ENCODE measurements around the gene ATG16L2. TPM values are rescaled to one million over a fixed set of nuclear protein-coding genes. Genes with fewer than 3 reads are reported as not detected.

The ATG16L2 gene
- polyA plus RNA-seq, 1 donor (not counting 4 experiments of a cell fraction or from before 2014, with no cell fraction given), result 9.9 TPM

- no peaks in the 10 kb centered on the region for H3K27me3 ChIP-seq (ENCODE audit: control insufficient read depth, extremely low read depth, insufficient read depth, low read length)
- no peaks in the 10 kb centered on the region for H3K79me2 ChIP-seq (ENCODE audit: control insufficient read depth, insufficient read depth, low read length)
- TF ChIP-seq EZH2 (IDR thresholded peaks at IDR 0.05; ENCODE audit: low read length) (no peak), CTCF (optimal IDR thresholded peaks at IDR 0.05 in 1 of 3, IDR thresholded peaks at IDR 0.05 in 1 of 3, conservative IDR thresholded peaks at IDR 0.05 in 1 of 3; ENCODE audit: extremely low read depth in 1 of 3, insufficient read depth in 2 of 3, low read length in 3 of 3) (peak; percentile 93 to 98 (median 95))
- no peaks in the 10 kb centered on the region for H3K9me3 ChIP-seq (ENCODE audit: control insufficient read depth, low read depth, low read length)
- dilution Hi-C loops (cut with MboI; ENCODE audit: extremely low pct_ligation_motif_present, low sequenced_read_pairs), result no loop called here
- peak; percentile 46 for FAIRE-seq
- no peak overlapping the region for H3K4me3 ChIP-seq (ENCODE audit: control insufficient read depth in 2 of 3, extremely low read depth in 1 of 3, insufficient read depth in 2 of 3, low read depth in 1 of 3, low read length in 3 of 3)
- no peaks in the 10 kb centered on the region for H4K20me1 ChIP-seq (ENCODE audit: control insufficient read depth, extremely low read depth, insufficient read depth, low read length)
- no peaks in the 10 kb centered on the region for H3K9me1 ChIP-seq (ENCODE audit: control insufficient read depth, extremely low read depth, insufficient read depth, low read length)
- no peak overlapping the region for H2AFZ ChIP-seq (ENCODE audit: control insufficient read depth, low read length)
- peaks cover 0 to 4% of the 10 kb centered on the region in 2 experiments for H3K36me3 ChIP-seq (ENCODE audit: control insufficient read depth in 2 of 2, extremely low read depth in 1 of 2, insufficient read depth in 2 of 2, low read length in 2 of 2)
- H3K4me1 ChIP-seq (ENCODE audit: control insufficient read depth, extremely low read depth, insufficient read depth, low read length), result peaks cover 14% of the 10 kb centered on the region
- no peak for DNase-seq (ENCODE audit: low read depth, low spot score)
- H3K9ac ChIP-seq (ENCODE audit: control insufficient read depth, extremely low read depth, insufficient read depth, low read length), result no peak overlapping the region
- H3K27ac ChIP-seq (ENCODE audit: control insufficient read depth, insufficient read depth, low read length), result no peak overlapping the region
- peak overlapping the region; percentile 66 for H3K4me2 ChIP-seq (ENCODE audit: control insufficient read depth, extremely low read depth, insufficient read depth, low read depth, low read length)
Measured at GRCh38 chr11:72831521-72832300, 17.5 kb downstream of the ATG16L2 start.

GRCh38 chr11:72832301-72833082 lies 18.3 kb downstream of the ATG16L2 start:
- Histone ChIP-seq H3K4me1 (ENCODE audit: control insufficient read depth, extremely low read depth, insufficient read depth, low read length) (peaks cover 14% of the 10 kb centered on the region), H3K9me3 (ENCODE audit: control insufficient read depth, low read depth, low read length) (no peaks in the 10 kb centered on the region), H3K9ac (ENCODE audit: control insufficient read depth, extremely low read depth, insufficient read depth, low read length) (no peak overlapping the region), H3K4me2 (ENCODE audit: control insufficient read depth, extremely low read depth, insufficient read depth, low read depth, low read length) (no peak overlapping the region), H3K79me2 (ENCODE audit: control insufficient read depth, insufficient read depth, low read length) (no peaks in the 10 kb centered on the region), H3K9me1 (ENCODE audit: control insufficient read depth, extremely low read depth, insufficient read depth, low read length) (no peaks in the 10 kb centered on the region), H3K27me3 (ENCODE audit: control insufficient read depth, extremely low read depth, insufficient read depth, low read length) (no peaks in the 10 kb centered on the region), H3K36me3 (ENCODE audit: control insufficient read depth in 2 of 2, extremely low read depth in 1 of 2, insufficient read depth in 2 of 2, low read length in 2 of 2) (peaks cover 0 to 5% of the 10 kb centered on the region in 2 experiments), H2AFZ (ENCODE audit: control insufficient read depth, low read length) (no peak overlapping the region), H4K20me1 (ENCODE audit: control insufficient read depth, extremely low read depth, insufficient read depth, low read length) (no peaks in the 10 kb centered on the region), H3K4me3 (ENCODE audit: control insufficient read depth in 2 of 3, extremely low read depth in 1 of 3, insufficient read depth in 2 of 3, low read depth in 1 of 3, low read length in 3 of 3) (no peak overlapping the region), H3K27ac (ENCODE audit: control insufficient read depth, insufficient read depth, low read length) (no peak overlapping the region)
- no peak for FAIRE-seq
- TF ChIP-seq CTCF (optimal IDR thresholded peaks at IDR 0.05 in 1 of 3, IDR thresholded peaks at IDR 0.05 in 1 of 3, conservative IDR thresholded peaks at IDR 0.05 in 1 of 3; ENCODE audit: extremely low read depth in 1 of 3, insufficient read depth in 2 of 3, low read length in 3 of 3) (no peak), EZH2 (IDR thresholded peaks at IDR 0.05; ENCODE audit: low read length) (no peak)
- dilution Hi-C loops (cut with MboI; ENCODE audit: extremely low pct_ligation_motif_present, low sequenced_read_pairs), result no loop called here
- no peak for DNase-seq (ENCODE audit: low read depth, low spot score)

All from keratinocyte (primary cell).